Caco-2 (cell line): ENCODE results near the gene MT1F. TPM values are rescaled to one million over a fixed set of nuclear protein-coding genes. Genes with fewer than 3 reads are reported as not detected.

Experiments
- BruUV-seq: library from RNA; stranded (reverse); fragments of 400-500 nt; replicated peaks from 2 replicates; lab custom pipeline; 2021; lab: Mats Ljungman, UMichigan
- CTCF ChIA-PET: fragments of 300-600 bp; sonication (Branson Sonifier 250); formaldehyde crosslinking; loops from one replicate; lab custom pipeline; 2022; ENCODE audit warnings: antibody characterized with exemption; lab: Charles Lee
- POLR2A ChIA-PET: fragments of 300-600 bp; sonication (Branson Sonifier 250); formaldehyde crosslinking; loops from one replicate; lab custom pipeline; 2022; ENCODE audit warnings: antibody characterized with exemption; lab: Charles Lee
- DNase-seq, 2 experiments: peaks; one replicate each; pipeline versions ENCODE4 v3.0.0 to v3.0.0-alpha.2; 2020 to 2022
- H3K27me3 ChIP-seq: replicated peaks from 2 replicates; pipeline ENCODE4 v1.6.0; 2011; ENCODE audit warnings: low read length; ENCODE audit not compliant: control insufficient read depth, insufficient read depth
- H3K36me3 ChIP-seq: 2 replicates; pipeline ENCODE4 v1.5.1; 2011; ENCODE audit warnings: low read length; ENCODE audit not compliant: control insufficient read depth, insufficient read depth
- H3K4me1 ChIP-seq: fragments of 250-450 bp; sonication (Bioruptor Pico); 2 replicates; pipeline ENCODE4 v1.5.1; 2020; ENCODE audit warnings: mild to moderate bottlenecking
- H3K4me3 ChIP-seq: 2 replicates; pipeline ENCODE4 v1.5.1; 2011; ENCODE audit warnings: low read depth, mild to moderate bottlenecking, control low read depth, low read length
- H3K9me3 ChIP-seq: fragments of 250-450 bp; sonication (Bioruptor Pico); 2 replicates; pipeline ENCODE4 v1.5.1; 2020; ENCODE audit warnings: mild to moderate bottlenecking, moderate library complexity
- H3K27ac Mint-ChIP-seq: one replicate; pipeline ENCODE4 v1.8.0; 2022; ENCODE audit warnings: mixed read lengths; ENCODE audit not compliant: unreplicated experiment
- H3K27me3 Mint-ChIP-seq: one replicate; pipeline ENCODE4 v1.8.0; 2022; ENCODE audit warnings: mixed read lengths; ENCODE audit not compliant: insufficient read depth, unreplicated experiment
- H3K36me3 Mint-ChIP-seq: one replicate; pipeline ENCODE4 v1.8.0; 2022; ENCODE audit warnings: mild to moderate bottlenecking, mixed read lengths; ENCODE audit not compliant: insufficient read depth, unreplicated experiment
- H3K4me1 Mint-ChIP-seq: one replicate; pipeline ENCODE4 v1.8.0; 2022; ENCODE audit warnings: low read depth, mixed read lengths; ENCODE audit not compliant: unreplicated experiment
- H3K4me3 Mint-ChIP-seq: one replicate; pipeline ENCODE4 v1.8.0; 2022; ENCODE audit warnings: mild to moderate bottlenecking, moderate library complexity, mixed read lengths; ENCODE audit not compliant: unreplicated experiment
- H3K9me3 Mint-ChIP-seq: one replicate; pipeline ENCODE4 v1.8.0; 2022; ENCODE audit warnings: mixed read lengths; ENCODE audit not compliant: unreplicated experiment
- intact Hi-C: fragments of 100-400 bp; cut with micrococcal nuclease; formaldehyde crosslinking; loops from one replicate; pipeline ENCODE4 v1.10.0; 2022; ENCODE audit not compliant: unreplicated experiment
- total RNA-seq: library from RNA; stranded (reverse); gene quantifications from 2 replicates; pipeline ENCODE4 v1.2.3, GENCODE V29; 2022
- TF ChIP-seq, protein P1 (sequence below), 2 experiments: fragments of 200-600 bp in 1 of 2; IDR thresholded peaks; 1 replicate in 1 of 2; 2 replicates in 1 of 2; pipeline versions ENCODE4 v1.5.1 to v1.8.0; 2011 to 2022; ENCODE audit warnings: antibody characterized with exemption in 1 of 2, control low read depth in 1 of 2, inconsistent platforms in 1 of 2, low read depth in 1 of 2, low read length in 1 of 2, mild to moderate bottlenecking in 1 of 2, moderate library complexity in 1 of 2; ENCODE audit not compliant: insufficient read depth in 1 of 2, severe bottlenecking in 1 of 2, unreplicated experiment in 1 of 2

MT1F gene
- total RNA-seq, 1 experiment from 2014 or later: 12.5 TPM

DNA sequence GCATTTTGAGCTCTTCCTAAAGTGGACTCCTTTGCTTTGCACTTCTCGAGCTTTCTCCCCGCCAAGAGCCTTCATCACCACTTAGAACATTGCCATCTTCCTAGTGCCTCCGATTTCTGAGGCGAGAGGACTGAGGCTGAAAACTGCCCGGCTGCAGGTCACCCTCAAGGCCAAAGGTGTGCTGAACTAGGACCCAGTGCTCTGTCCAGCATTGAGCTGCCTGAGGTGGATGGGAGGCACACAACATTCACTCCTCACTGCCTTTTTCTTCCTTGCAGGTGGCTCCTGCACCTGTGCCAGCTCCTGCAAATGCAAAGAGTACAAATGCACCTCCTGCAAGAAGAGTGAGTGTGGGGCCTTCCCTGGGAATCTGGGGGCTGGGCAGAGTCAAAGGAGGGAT is 13.9 kb upstream of the MT1F start:
- Histone ChIP-seq H3K4me3 (no peak overlapping the region), H3K36me3 (no peaks in the 10 kb centered on the region), H3K9me3 (no peaks in the 10 kb centered on the region), H3K27me3 (0 out of 2 replicates have a peak, but pooled peaks cover 1% of the 10 kb centered on the region), H3K4me1 (peaks cover 6% of the 10 kb centered on the region; the same call in 1 of the 2 replicates)
- no peaks in the 10 kb centered on the region for H3K36me3 Mint-ChIP-seq
- peaks cover 10% of the 10 kb centered on the region for H3K27me3 Mint-ChIP-seq
- intact Hi-C loops: no loop called here
- DNase-seq: no peak
- ChIA-PET CTCF (interaction anchor here (0.6 to 1.4 kb wide), 6 partner anchors 9 to 409 kb away, joined by 3 to 8 read pairs (median 5); partner anchors contain the start of gene MT1F), POLR2A (no interaction called here)
- H3K27ac Mint-ChIP-seq: no peak overlapping the region
- no peaks in the 10 kb centered on the region for H3K9me3 Mint-ChIP-seq
- H3K4me1 Mint-ChIP-seq: peaks cover 8% of the 10 kb centered on the region
- peak overlapping the region; percentile 51 for H3K4me3 Mint-ChIP-seq
- TF ChIP-seq, protein P1, sequence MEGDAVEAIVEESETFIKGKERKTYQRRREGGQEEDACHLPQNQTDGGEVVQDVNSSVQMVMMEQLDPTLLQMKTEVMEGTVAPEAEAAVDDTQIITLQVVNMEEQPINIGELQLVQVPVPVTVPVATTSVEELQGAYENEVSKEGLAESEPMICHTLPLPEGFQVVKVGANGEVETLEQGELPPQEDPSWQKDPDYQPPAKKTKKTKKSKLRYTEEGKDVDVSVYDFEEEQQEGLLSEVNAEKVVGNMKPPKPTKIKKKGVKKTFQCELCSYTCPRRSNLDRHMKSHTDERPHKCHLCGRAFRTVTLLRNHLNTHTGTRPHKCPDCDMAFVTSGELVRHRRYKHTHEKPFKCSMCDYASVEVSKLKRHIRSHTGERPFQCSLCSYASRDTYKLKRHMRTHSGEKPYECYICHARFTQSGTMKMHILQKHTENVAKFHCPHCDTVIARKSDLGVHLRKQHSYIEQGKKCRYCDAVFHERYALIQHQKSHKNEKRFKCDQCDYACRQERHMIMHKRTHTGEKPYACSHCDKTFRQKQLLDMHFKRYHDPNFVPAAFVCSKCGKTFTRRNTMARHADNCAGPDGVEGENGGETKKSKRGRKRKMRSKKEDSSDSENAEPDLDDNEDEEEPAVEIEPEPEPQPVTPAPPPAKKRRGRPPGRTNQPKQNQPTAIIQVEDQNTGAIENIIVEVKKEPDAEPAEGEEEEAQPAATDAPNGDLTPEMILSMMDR (IDR thresholded peaks at IDR 0.05; ENCODE audit: insufficient read depth in 1 of 2, low read depth in 1 of 2, low read length in 1 of 2, severe bottlenecking in 1 of 2, unreplicated experiment in 1 of 2): no peak
- no TSS peak for BruUV-seq

DNA sequence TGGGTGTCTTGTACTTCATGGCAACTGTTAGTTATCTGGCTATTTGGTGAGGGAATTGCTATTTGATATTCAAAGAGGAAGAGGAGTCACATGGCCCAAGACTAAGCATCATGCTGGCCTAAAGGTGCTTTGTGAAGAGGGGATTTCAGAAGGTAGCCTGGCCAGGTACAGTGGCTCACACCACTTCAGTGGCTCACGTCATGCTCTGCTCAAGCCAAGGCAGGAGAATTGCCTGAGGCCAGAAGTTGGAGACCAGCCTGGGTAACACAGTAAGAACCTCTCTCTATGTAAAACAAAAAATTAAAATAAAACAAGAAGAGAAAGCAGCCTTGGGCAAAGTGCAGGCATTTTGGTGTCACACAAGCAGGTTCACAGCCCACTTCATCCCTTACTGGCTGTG is 12.4 kb upstream of the MT1F start:
- TF ChIP-seq, protein P1 (IDR thresholded peaks at IDR 0.05; ENCODE audit: insufficient read depth in 1 of 2, low read depth in 1 of 2, low read length in 1 of 2, severe bottlenecking in 1 of 2, unreplicated experiment in 1 of 2): no peak
- intact Hi-C loops: no loop called here
- H3K4me1 ChIP-seq: peaks cover 18% of the 10 kb centered on the region
- Mint-ChIP-seq H3K27ac (no peak overlapping the region), H3K9me3 (no peaks in the 10 kb centered on the region), H3K36me3 (no peaks in the 10 kb centered on the region), H3K4me1 (peaks cover 8% of the 10 kb centered on the region), H3K27me3 (peaks cover 10% of the 10 kb centered on the region), H3K4me3 (no peak overlapping the region)
- H3K36me3 ChIP-seq: no peaks in the 10 kb centered on the region
- ChIA-PET CTCF (no interaction called here), POLR2A (no interaction called here)
- no TSS peak for BruUV-seq
- no peaks in the 10 kb centered on the region for H3K9me3 ChIP-seq
- no peaks in the 10 kb centered on the region for H3K27me3 ChIP-seq
- no peak for DNase-seq
- H3K4me3 ChIP-seq: no peak overlapping the region

DNA sequence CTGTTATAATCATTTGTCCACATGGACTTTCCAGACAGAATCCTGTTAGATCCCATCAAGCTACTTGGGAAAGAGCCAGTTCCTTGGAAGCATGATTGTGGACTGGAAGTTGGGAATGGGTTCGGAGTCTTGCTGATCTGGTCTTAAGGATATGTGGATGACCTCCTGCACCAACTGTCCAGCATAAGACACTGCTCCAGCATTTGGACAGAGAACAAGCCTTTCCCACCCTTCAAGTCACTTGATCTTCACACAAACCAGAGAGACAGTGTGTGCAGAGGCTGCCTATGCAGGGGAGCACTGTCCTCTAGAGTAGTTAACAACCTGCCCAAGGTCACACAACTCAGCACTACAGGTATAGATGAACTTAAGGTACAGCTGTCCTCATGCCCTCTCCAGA is 11.9 kb upstream of the MT1F start:
- H3K27me3 ChIP-seq: no peaks in the 10 kb centered on the region
- H3K4me3 ChIP-seq: no peak overlapping the region
- TF ChIP-seq, protein P1 (IDR thresholded peaks at IDR 0.05; ENCODE audit: insufficient read depth in 1 of 2, low read depth in 1 of 2, low read length in 1 of 2, severe bottlenecking in 1 of 2, unreplicated experiment in 1 of 2): no peak
- ChIA-PET POLR2A (no interaction called here), CTCF (interaction anchor here (0.6 to 0.9 kb wide), 2 partner anchors 56 to 1345 kb away, joined by 4 read pairs; no protein-coding TSS in a partner anchor)
- DNase-seq: no peak
- no peak overlapping the region for H3K4me3 Mint-ChIP-seq
- intact Hi-C loops: no loop called here
- no peak overlapping the region for H3K27ac Mint-ChIP-seq
- H3K9me3 ChIP-seq: no peaks in the 10 kb centered on the region
- H3K36me3 ChIP-seq: no peaks in the 10 kb centered on the region
- peaks cover 18% of the 10 kb centered on the region for H3K4me1 ChIP-seq
- peaks cover 8% of the 10 kb centered on the region for H3K4me1 Mint-ChIP-seq
- H3K9me3 Mint-ChIP-seq: no peaks in the 10 kb centered on the region
- BruUV-seq: no TSS peak
- no peaks in the 10 kb centered on the region for H3K36me3 Mint-ChIP-seq
- peaks cover 10% of the 10 kb centered on the region for H3K27me3 Mint-ChIP-seq
